ENCODE measurements around the gene NUP153.

GRCh38 chr6:17640477-17640917 is 66.2 kb downstream of the NUP153 start:
- no peak for TF ChIP-seq GATA3 (IDR thresholded peaks at IDR 0.05; ENCODE audit: low read depth, low read length)
- TF ChIP-seq GATA2 (IDR thresholded peaks at IDR 0.05; ENCODE audit: low read depth, low read length), result no peak
